ENCODE measurements around the gene DONSON. TPM values are rescaled to one million over a fixed set of nuclear protein-coding genes. Genes with fewer than 3 reads are reported as not detected.

Gene DONSON
- total and polyA plus RNA-seq, 2 of the 8 experiments (the other 6 are each of a cell fraction or from before 2014, with no cell fraction given), result 21.9 to 32.5 TPM

GRCh38 chr21:33541756-33542639 lies 46.5 kb downstream of the DONSON start, which contains the start of gene GART (continued):
- TF ChIP-seq GABPA (IDR thresholded peaks at IDR 0.05; ENCODE audit: borderline replicate concordance, insufficient read depth, low read length), result peak; percentile 40; the same call in 1 of the 2 replicates
- no peak for TF ChIP-seq POU5F1 (IDR thresholded peaks at IDR 0.05; ENCODE audit: low read depth, low read length)
- no peak for TF ChIP-seq CBX5 (IDR thresholded peaks at IDR 0.05; ENCODE audit: low read depth, low read length)
- TF ChIP-seq RBBP5 (IDR thresholded peaks at IDR 0.05; ENCODE audit: borderline replicate concordance, low read depth, low read length), result no peak
- no peak for TF ChIP-seq NANOG (IDR thresholded peaks at IDR 0.05; ENCODE audit: insufficient read depth, low read depth, low read length, poor library complexity, severe bottlenecking)
- TF ChIP-seq BCL11A (IDR thresholded peaks at IDR 0.05; ENCODE audit: low read depth in 2 of 2, low read length in 2 of 2), result no peak
- peak; percentile 79 for TF ChIP-seq TAF1 (IDR thresholded peaks at IDR 0.05; ENCODE audit: low read depth, low read length)
- TF ChIP-seq JUN (IDR thresholded peaks at IDR 0.05; ENCODE audit: low read depth, low read length), result no peak
- no peak for TF ChIP-seq GTF2F1 (IDR thresholded peaks at IDR 0.05; ENCODE audit: borderline replicate concordance, low read depth, low read length)
- TF ChIP-seq, protein P1, sequence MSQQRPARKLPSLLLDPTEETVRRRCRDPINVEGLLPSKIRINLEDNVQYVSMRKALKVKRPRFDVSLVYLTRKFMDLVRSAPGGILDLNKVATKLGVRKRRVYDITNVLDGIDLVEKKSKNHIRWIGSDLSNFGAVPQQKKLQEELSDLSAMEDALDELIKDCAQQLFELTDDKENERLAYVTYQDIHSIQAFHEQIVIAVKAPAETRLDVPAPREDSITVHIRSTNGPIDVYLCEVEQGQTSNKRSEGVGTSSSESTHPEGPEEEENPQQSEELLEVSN (IDR thresholded peaks at IDR 0.05), result peak; percentile 68
- peak; percentile 82 for TF ChIP-seq PHF8 (conservative IDR thresholded peaks at IDR 0.05; ENCODE audit: low read depth, low read length)
- TF ChIP-seq EZH2 (IDR thresholded peaks at IDR 0.05; ENCODE audit: low read depth, low read length, severe bottlenecking), result no peak
- TF ChIP-seq TAF7 (optimal IDR thresholded peaks at IDR 0.05; ENCODE audit: borderline replicate concordance, low read depth, low read length), result peak; percentile 32
- TF ChIP-seq SP1 (IDR thresholded peaks at IDR 0.05; ENCODE audit: low read depth, low read length), result no peak
- TF ChIP-seq KDM4A (IDR thresholded peaks at IDR 0.05; ENCODE audit: low read depth, low read length, severe bottlenecking), result peak; percentile 1
- TF ChIP-seq CREB1 (IDR thresholded peaks at IDR 0.05), result no peak
- TF ChIP-seq FOSL1 (IDR thresholded peaks at IDR 0.05; ENCODE audit: insufficient read depth, low read depth, low read length), result no peak
- no peak for TF ChIP-seq NRF1 (IDR thresholded peaks at IDR 0.05; ENCODE audit: low read depth, low read length)
- no peak for TF ChIP-seq SUZ12 (IDR thresholded peaks at IDR 0.05; ENCODE audit: low read length)
- no peak for TF ChIP-seq ATF3 (IDR thresholded peaks at IDR 0.05; ENCODE audit: insufficient read depth, low read depth, low read length)
- TF ChIP-seq SAP30 (IDR thresholded peaks at IDR 0.05; ENCODE audit: insufficient read depth, insufficient replicate concordance, low read length), result peak; percentile 98
